RKO (cell line): ENCODE data around the gene ADI1.
"Not testable (repeated sequence)": the region's sequence is repeated elsewhere in the genome, so short reads cannot be mapped to it uniquely, and the experiment has no call there.

ENCODE experiments used
- DNase-seq: peaks from one replicate; pipeline ENCODE4 v3.0.0-alpha.2; 2016; ENCODE audit warnings: low spot score

ADI1 gene

DNA sequence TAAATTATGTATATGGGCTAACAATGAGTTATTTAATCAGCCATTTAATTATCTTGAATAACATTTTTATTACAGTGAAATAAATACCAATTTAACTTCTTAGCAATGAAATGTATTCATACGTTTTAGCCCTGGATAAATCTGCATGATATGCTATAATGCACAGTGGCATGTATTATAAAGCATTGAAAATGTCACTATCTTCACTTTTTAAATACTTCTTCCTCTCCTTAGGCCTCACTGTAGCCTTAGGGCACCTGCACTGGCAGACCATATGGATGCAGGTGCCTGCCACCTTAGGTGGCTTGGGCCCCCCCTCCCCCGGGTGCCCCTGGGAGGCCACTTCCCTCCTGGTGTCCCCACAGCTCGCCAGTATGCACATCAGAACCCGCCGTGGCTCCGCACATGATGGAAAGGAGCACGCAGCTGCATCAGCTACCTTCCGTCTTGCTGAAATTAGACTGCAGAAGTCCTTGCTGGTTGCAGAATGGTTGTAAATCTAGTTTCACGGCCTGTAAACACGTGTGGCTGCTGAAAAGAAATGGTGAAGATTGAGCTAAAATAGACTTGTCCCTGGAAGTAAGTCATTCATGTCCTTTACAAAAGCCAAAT, 56.7 kb downstream of the ADI1 start:
- DNase-seq: no peak

DNA sequence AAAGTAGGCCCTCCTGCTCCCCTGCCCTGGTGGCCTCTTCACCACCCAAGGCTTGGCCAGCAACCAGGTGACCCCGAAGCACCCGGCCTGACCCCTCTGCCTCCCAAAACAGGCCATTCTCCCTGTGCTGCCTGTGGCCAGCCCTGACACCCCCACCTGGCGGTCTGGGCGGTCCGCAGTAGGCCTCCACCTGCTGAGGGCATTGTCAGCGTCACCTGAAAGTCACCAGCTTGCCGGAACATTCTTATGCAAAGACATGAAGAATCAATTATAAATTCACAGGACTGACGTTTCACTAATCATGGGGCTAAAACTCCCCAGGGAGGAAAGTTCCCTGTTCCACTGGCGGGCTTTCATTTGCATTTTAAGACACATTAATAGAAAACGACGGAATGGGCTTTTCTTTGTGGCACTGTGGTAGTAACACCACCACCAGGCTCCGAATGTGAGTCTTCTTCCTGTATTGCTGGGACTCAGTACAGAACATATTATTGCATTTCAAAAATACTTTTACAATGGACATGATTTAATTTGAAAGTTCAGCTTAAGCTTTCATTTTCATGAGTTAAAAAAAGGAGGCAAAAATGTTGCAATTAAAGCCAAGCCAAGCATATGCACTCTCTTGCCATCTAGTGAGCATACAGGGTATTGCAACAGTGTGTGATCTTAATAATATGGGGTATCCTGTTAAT, 57.4 kb downstream of the ADI1 start:
- peak; percentile 64 for DNase-seq

DNA sequence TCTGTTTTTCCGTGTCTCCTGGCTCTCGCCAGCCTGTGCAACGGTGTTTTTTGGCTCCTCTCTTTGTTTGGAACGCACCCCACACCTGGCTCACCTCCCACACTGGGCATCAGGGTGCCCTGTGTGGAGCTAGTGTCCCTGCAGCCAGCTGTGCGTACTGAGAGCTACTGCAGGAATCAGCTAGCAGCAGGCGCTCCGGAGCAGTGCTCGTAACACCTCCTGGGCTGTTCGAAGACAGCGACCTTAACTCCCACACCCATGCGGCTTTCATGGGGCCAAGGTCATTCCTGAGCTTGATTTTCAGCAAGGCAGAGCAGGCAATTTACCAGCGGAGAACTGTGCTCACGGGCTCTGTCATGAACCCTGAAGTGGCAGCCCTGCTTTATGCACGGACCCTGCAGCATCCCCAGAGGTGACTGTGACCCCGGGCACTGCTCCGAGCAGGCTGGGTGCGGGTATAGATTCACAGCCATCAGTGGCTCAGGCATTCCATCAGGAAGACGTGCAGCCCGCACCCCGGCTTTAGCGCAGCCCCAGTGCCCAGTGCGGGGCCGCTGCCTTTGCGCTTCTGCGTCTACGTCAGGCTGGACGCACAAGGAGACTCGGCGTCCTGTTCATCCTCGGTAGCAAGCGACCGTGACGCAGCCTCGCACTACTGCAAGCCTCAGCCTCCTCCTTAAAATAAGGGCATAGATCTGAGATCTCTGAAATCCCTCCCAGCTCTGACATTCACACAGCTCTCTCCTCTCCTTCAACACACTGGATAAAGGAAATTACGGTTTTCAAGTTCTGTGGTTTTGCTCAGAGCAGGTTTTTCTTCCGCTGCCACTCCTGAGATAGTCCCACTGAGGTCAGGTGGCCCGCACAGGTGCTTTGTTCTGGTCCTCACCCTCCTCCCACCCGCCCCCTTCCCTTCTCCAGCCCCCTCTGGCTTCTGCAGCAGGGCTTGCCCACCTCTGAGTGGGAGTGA, 58.2 kb downstream of the ADI1 start:
- DNase-seq: no peak

DNA sequence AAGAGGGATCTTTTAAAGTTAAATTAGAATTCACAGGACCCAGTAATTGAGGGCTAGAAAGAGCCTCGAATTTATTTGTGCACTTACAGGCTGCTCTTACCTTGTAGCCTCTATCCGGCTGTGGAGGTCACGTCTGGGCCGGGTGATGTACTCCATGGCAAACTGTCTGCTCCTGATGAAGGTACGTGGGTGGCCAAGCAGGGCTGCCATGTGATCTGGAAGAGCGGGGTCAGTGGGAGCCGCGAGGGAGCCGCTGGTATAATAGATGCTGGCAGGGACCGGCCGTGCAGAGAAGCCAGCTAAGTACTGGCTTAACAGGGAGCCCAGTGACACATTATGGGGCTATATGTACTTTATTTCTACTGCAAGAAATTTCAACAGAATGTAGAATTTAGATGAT, 59.2 kb downstream of the ADI1 start:
- DNase-seq: no peak

DNA sequence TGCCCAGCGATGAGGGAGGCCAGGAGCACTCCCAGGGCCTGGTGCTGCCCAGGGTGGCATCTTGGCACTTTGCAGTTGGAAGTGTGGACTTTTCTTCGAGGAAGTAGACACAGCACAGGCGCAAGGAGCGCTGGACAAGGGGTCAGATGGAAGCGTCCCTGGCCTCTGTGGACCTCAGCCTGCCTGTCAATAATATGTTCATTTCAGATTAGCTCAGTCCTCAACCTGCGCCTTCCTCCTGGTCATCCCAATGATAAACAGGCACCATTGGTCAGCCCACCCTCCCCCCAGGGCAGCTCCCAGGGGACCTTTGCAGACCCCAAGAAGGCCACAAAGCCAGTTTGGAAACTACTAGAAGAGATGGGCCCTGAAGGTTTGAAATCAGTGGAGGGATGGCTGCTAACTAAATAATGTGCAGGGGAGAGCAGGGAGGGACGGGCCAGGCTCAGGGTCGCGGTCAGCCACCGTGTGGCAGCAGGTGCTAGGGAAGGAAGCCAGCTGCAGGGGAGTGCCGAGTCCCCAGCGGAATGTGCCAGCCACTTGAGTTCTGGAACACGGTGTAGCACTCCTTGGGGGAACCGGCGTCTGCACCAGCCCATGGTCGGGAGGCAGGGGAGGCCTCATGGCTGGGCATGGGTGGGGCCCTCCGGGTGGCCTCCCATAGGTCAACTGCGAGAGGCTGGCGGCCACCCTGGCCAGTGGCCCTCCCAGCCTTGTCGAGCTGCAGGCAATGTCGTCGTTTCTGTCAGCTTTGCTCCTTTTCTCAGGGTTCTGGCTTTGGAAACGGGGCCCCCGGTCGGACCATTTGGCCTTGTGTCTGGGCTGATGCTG, 59.9 kb downstream of the ADI1 start:
- no peak for DNase-seq

DNA sequence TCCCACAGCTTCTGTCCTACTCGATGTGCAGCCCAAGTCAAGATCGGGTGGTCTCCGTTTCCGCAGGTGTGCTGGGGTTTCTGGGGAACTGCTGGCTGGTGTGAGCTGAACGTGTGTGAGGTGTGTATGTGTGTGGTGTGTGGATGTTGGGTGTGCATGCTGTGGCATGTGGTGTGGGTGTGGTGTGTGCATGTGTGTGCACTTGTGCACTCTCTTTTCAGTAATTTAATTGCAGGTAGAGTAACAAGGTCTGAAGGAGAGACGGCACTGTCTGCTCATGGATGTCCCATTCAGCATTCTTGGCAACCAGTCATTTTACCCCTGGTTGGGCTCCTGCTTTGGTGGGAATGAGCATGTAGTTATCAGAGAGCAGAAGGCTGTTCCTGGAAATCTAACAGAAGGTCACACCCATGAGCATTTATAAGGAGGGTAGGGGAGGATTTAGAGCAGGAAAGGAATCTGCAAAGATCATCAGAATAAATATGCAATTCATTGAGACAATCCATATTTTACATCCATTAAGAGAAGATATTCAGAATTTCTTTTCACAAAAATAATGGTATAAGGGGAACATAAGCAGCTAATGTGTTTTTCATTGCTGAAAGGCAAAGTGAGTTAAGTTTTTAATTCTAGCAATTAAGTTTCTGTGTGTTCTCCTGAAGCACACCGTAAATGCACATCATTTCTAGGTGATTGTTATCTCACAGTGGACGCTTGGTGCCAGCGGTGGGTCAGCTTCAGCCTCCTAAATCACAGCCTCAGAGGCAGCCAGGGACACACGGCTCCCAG, 60.7 kb downstream of the ADI1 start:
- no peak for DNase-seq

DNA sequence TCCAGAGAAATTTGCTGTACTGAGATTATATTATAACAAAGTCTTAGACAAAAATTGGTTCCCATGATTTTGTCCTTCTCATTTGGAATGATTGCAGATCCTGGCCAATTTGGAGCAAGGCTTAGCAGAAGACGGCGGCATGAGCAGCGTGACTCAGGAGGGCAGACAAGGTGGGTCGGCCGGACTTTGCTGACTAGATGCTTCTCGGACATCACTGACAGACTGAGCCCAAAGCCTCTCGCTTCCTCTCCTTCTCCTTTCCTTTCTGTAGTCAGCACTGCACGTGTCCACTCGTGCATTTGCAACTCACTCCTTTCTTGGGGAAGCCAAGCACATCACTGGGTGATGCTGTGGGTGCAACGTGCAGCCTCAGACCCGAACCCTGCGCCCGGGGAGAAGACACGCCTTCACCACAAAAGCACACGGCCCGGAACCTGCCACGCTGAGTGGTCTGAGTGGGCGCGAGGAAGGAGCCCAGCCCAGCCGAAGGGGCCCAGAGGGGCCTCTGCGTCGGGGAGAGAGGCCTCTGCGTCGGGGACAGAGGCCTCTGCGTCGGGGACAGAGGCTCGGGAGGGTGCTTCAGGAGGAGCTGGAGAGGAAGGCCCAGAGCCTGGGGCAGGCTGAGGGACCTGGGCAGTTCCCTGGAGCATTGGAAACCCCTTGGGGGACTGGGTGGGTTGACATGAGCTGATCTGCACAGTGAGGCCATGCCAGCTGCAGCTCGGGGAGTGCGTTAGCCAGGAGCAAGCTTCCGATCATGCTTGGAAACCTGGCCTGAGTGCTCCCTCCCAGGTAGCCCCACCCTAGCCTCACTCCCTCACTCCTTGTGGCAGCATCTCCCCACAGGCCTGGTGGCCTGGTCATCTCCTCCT, 61.6 kb downstream of the ADI1 start:
- DNase-seq: no peak

DNA sequence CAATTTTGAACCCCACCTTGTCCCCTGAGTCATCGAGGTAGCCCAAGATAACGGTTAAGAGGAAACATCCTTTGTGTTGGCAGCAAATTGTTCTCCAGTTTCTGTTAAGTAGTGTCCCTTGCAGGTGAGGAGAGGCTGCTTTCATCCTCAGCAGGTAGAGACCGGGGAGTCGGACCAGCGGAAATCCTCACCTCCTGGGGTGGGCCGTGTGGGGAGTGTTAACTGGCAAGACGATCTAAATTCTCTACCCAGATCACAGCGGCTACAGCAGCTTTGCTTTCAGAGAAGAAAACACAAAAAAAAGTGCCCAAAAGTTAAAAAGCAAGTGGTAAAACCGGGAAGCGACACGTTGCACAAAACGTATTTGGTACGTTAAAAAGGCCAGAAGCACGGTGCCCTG, 63.2 kb downstream of the ADI1 start:
- DNase-seq: no peak

DNA sequence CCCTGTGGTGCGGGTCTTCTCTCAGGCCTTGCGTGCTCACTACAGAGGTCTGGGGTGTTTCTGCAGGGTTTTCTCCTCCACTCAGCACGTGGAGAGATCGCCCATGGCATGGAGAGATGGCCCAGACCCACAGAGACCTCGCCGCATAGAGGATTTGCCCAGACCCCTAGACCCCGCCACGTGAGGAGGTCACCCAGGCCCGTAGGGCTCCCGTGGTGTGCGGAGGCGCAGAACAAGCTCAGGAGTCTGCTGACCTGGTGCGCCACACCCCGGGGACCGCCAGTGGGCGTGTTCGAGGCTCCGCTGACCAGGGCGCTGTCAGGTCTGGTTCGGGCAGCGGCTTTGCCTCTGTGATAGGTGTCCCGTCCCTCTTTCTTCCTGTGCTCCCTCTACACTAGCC, 64.5 kb downstream of the ADI1 start:
- DNase-seq: no peak

DNA sequence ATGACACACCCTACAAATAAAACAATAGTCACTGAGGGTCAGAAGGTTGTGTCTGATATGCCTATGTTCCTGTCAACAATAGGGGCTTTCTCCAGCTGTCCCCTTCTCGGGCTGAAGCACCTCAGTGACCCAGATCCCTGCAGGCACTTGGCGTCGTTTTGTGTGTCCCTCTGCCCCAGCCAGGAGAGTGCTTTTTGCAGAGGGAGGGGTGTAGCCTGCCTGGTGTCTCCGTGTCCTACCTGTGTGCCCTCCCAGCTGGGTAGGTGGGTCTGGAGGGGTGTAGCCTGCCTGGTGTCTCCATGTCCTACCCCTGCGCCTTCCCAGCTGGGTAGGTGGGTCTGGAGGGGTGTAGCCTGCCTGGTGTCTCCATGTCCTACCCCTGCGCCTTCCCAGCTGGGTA, 65.3 kb downstream of the ADI1 start:
- DNase-seq: not testable (repeated sequence)

DNA sequence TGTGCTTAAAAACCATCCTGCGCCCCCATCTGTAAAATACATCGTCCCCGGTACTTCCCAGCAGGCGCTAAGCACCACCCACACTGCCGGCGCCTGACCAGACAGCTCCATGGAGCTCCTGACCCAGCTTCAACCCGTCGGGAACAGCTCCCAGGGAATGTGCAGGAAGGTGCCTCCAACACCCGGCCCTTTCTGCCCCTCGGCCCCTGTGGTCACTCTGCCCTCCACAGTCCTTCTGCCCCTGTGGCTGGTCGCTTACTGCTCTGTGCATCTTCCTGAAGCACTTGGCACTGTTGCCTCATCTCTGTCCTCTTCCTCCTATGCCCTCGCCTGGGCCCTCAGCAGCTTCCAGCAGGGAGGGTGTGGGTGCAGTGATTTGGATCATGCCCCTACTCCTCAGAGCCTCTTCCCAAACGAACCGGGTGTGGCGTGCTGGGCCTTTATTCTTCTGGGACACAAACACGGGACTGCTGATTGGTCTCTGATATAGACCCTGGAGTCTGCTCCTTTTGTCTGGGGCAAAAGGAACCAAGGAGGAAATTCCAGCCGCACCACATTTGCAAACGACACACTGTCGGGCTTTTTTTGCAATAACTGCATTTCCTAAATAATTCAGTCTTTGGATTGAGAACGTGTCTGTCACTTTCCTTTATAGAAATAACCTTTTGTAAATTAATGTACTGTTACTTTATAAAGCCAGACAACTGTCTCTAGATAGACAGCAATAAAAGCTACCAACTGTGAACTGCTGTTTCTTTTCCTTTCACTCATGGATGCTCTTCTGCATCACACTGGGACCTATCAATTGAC, 65.9 kb downstream of the ADI1 start:
- no peak for DNase-seq

DNA sequence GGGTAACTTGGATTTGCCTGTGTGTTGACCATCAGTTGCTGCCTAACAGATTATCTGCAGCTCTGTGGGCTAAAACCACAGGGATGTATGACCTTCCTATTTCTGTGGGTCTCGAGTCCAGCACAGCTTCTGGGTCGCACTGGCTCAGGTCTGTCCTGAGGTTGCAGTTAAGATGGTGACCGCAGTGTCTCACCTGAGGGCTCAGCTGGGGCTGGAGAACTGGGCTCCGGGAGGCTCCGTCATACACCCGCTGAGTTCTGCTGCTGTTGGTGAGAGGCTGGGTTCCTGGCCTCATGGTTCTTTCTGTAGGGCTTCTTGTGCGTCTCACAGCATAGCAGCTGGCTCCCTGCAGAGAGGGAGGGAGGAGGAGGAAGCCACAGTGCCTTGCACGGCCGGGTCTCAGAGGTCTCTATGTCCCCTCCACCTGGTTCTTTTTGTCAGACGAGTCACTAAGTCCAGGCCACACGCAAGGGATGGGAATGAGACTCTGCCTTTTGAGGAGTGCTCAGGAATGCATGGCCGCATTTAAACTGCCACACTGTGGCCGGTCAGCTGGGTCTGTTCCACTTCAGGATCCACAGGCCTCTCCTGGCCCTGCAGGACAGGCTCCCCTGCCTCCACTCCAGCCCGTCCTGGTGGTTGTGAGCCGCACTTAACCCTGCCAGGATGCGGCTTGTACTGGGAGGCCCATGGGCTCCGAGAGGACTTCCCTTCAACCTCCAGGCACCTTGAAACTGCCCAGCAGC, 67.2 kb downstream of the ADI1 start:
- DNase-seq: no peak

DNA sequence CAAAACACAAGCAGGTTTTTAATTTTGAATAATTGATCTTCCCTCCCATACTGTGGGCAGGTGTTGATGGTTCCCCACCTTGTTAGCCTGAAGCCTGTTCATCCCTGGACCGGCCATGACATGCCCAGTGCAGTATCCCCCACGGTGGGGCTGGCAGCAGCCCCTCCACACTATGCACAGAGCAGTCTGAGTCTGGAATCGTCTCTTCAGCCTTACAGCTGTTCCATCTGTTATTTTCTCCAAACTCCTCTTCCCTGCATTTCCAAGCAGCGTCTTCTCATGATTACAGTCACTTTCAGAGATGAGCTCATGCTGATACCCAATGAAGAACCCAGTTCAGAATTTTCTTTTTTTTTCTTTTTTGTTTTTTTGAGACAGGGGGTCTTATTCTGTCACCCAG, 68.2 kb downstream of the ADI1 start:
- DNase-seq: no peak

DNA sequence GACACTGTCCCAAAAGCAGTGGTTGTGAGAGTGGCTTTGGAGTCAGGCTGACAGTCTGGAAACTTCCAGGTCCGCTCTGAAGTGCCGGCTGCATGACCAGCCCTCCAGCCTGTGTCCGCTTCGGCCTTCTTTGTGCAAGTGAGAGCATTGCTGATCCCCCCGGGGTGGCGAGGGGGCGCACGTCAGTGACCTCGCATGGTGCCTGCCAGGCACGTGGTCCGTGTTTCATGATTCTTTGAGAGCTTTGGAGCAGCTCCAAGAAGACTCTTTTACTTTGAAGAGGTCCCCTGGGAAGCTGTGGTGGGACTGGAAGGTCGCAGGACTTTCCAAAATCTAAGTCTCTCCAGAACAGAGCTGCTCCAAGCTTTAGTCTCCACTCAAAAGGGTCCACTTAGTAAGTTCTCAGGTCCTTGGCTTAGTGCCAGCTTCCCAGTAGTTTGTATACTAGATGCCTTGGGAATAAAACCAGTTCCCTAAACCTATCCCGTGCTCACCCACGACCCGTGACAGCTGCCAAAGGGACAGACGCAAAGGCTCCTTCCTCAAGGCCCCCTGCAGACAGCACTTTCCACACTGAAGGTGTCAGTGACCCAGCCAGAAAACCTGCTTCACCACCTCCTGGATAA, 68.8 kb downstream of the ADI1 start:
- no peak for DNase-seq

DNA sequence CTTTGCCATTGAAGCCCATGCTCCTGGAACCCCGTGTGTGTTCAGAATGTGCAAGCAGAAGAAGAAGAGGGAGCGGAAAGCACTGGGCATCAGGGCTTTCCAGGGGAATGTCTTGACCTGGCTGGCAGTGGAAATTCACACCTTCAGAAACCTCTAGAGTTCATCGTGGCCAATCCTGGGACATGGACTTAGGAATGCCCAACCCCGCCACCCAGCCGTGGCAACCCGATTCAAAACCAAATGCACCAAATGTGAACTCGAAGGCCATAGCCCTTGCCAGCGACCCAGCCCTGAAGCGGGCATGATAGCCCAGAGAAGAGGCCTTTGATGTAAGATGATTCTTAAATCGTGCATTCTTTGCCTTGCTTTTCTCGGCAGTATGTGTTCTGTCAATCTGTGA, 69.4 kb downstream of the ADI1 start:
- no peak for DNase-seq

DNA sequence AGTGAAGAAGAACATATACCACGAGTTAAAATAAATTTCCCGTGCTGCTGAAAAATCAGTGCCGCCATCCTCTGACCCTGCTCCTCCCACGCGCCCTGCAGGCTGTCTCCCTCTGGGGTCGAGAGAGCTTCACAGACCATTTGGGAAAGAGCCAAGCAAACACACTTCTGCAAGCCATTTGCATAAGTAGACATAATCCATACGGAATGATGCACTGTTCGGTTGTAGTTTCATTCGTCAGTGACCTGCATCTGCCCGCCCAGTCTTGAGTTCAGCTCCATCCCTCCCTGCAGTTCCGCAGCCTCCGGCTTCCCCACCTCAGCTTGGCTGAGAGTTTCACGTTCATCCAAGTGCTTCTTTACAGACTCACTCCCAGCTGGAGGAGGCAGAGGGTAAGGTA, 70.2 kb downstream of the ADI1 start:
- DNase-seq: no peak

DNA sequence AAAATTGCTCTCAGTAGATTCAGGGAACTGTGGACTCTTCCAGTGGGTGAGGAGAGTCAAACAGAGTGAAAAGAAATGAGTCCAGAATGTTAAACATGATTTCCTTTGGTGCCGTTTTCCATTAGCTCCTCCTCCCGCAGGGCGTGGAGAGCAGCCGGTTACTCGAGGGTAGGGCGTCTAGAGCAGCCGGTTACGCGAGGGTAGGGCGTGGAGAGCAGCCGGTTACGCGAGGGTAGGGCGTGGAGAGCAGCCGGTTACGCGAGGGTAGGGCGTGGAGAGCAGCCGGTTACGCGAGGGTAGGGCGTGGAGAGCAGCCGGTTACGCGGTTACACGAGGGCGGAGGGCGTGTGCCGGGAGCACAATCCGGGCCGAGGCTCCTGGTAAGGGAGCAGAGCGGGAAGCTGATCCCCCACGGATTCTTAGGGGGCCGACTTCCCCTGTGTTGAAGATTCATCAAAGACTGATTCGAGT, 70.9 kb downstream of the ADI1 start:
- not testable (repeated sequence) for DNase-seq

DNA sequence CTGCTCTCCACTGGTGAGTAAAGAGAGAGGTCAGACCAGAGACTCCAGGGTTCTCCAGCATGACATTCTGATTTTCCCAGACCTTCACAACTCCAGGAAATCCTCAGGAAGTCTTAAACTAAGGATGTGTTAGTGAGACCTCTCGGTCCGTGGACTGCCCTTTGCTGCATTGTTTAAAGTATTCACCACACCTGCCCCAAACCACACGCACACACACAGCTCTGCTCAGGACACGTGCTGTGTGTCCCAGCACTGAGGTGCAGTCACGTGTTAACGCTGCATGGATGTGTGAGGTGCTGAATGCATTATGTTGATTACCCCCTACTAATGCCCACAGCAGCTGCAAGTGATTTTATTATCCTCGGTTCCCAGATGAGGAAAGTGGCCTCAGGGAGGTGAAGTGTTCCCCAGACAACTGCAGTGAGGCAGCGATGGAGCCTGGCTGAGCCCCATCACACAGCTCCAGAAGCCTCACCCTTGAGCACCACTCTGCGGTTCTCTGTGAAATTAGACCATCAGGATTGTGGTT, 71.5 kb downstream of the ADI1 start:
- no peak for DNase-seq
